WTC11 (cell line): Measurements from ENCODE around the gene ARSJ. TPM values are rescaled to one million over a fixed set of nuclear protein-coding genes. Genes with fewer than 3 reads are reported as not detected.

Experiments
- ATAC-seq: fragments of 200-7000 bp; cut with Tn5 transposase; 2 replicates; pipeline ENCODE4 v1.10.0; 2021; ENCODE audit warnings: mild to moderate bottlenecking, moderate library complexity
- CTCF ChIA-PET: fragments of 300-600 bp; sonication (Branson Sonifier 250); formaldehyde crosslinking; loops from one replicate; lab custom pipeline; 2021; ENCODE audit warnings: antibody characterized with exemption; lab: Charles Lee
- POLR2A ChIA-PET: fragments of 350-600 bp; sonication (Branson Sonifier 250); formaldehyde crosslinking; loops from one replicate; lab custom pipeline; 2021; ENCODE audit warnings: antibody characterized with exemption; lab: Charles Lee
- DNase-seq: peaks from one replicate; pipeline ENCODE4 v3.0.0; 2021; ENCODE audit warnings: low spot score
- H3K27ac Mint-ChIP-seq: 2 replicates; pipeline ENCODE4 v1.8.0; 2021; ENCODE audit warnings: mixed read lengths
- H3K27me3 Mint-ChIP-seq: 2 replicates; pipeline ENCODE4 v1.8.0; 2021; ENCODE audit warnings: low read depth, mild to moderate bottlenecking, moderate library complexity, mixed read lengths
- H3K36me3 Mint-ChIP-seq: 2 replicates; pipeline ENCODE4 v1.8.0; 2021; ENCODE audit warnings: mixed read lengths
- H3K4me1 Mint-ChIP-seq: 2 replicates; pipeline ENCODE4 v1.8.0; 2022; ENCODE audit warnings: mixed read lengths
- H3K4me3 Mint-ChIP-seq: 2 replicates; pipeline ENCODE4 v1.8.0; 2021; ENCODE audit warnings: mild to moderate bottlenecking, moderate library complexity, mixed read lengths
- H3K9me3 Mint-ChIP-seq: 2 replicates; pipeline ENCODE4 v1.8.0; 2021; ENCODE audit warnings: mixed read lengths
- CBFB ChIP-seq: sonication (generic); formaldehyde crosslinking; IDR thresholded peaks from 2 replicates; pipeline ENCODE4 v1.8.1; 2022; ENCODE audit warnings: mild to moderate bottlenecking, low read depth, missing genetic modification reagents
- CREB1 ChIP-seq: sonication (generic); formaldehyde crosslinking; IDR thresholded peaks from 2 replicates; pipeline ENCODE4 v1.8.0; 2023; ENCODE audit warnings: mild to moderate bottlenecking, missing genetic modification reagents
- CTCF ChIP-seq: fragments of 200-600 bp; IDR thresholded peaks from 2 replicates; pipeline ENCODE4 v1.8.0; 2022; ENCODE audit warnings: antibody characterized with exemption
- E2F4 ChIP-seq: sonication (generic); formaldehyde crosslinking; IDR thresholded peaks from 2 replicates; pipeline ENCODE4 v1.8.1; 2022; ENCODE audit warnings: low read depth, mild to moderate bottlenecking, moderate library complexity, missing genetic modification reagents, borderline replicate concordance
- GABPB1 ChIP-seq: sonication (generic); formaldehyde crosslinking; IDR thresholded peaks from 2 replicates; pipeline ENCODE4 v1.8.1; 2023; ENCODE audit warnings: mild to moderate bottlenecking, missing genetic modification reagents
- JUN ChIP-seq: sonication (generic); formaldehyde crosslinking; IDR thresholded peaks from 2 replicates; pipeline ENCODE4 v1.8.0; 2023; ENCODE audit warnings: mild to moderate bottlenecking, missing genetic modification reagents
- NFE2L1 ChIP-seq: sonication (generic); formaldehyde crosslinking; IDR thresholded peaks from 2 replicates; pipeline ENCODE4 v1.8.1; 2023; ENCODE audit warnings: missing genetic modification reagents
- PRDM15 ChIP-seq: sonication (generic); formaldehyde crosslinking; IDR thresholded peaks from 2 replicates; pipeline ENCODE4 v1.8.0; 2022; ENCODE audit warnings: missing genetic modification reagents
- SMAD4 ChIP-seq: sonication (generic); formaldehyde crosslinking; IDR thresholded peaks from 2 replicates; pipeline ENCODE4 v1.8.0; 2022; ENCODE audit warnings: mild to moderate bottlenecking, missing genetic modification reagents
- SOX15 ChIP-seq: fragments of 250-450 bp; sonication (Bioruptor Pico); IDR thresholded peaks from 2 replicates; pipeline ENCODE4 v1.9.0; 2021; ENCODE audit warnings: mild to moderate bottlenecking
- TEAD4 ChIP-seq: sonication (generic); formaldehyde crosslinking; IDR thresholded peaks from 2 replicates; pipeline ENCODE4 v1.8.0; 2022; ENCODE audit warnings: mild to moderate bottlenecking, missing genetic modification reagents
- ZMAT4 ChIP-seq: fragments of 250-450 bp; sonication (Bioruptor Pico); IDR thresholded peaks from 2 replicates; pipeline ENCODE4 v1.9.0; 2021; ENCODE audit warnings: mild to moderate bottlenecking
- ZNF219 ChIP-seq: sonication (generic); formaldehyde crosslinking; IDR thresholded peaks from 2 replicates; pipeline ENCODE4 v1.8.0; 2023; ENCODE audit warnings: missing genetic modification reagents, mild to moderate bottlenecking, borderline replicate concordance
- ZNF416 ChIP-seq: fragments of 250-450 bp; sonication (Bioruptor Pico); IDR thresholded peaks from 2 replicates; pipeline ENCODE4 v1.9.0; 2021; ENCODE audit warnings: mild to moderate bottlenecking, inconsistent platforms
- ZNF425 ChIP-seq: fragments of 250-450 bp; sonication (Bioruptor Pico); conservative IDR thresholded peaks from 2 replicates; pipeline ENCODE4 v1.9.0; 2021; ENCODE audit warnings: mild to moderate bottlenecking
- ZSCAN18 ChIP-seq: fragments of 250-450 bp; sonication (Bioruptor Pico); IDR thresholded peaks from 2 replicates; pipeline ENCODE4 v2.1.2; 2022; ENCODE audit warnings: mild to moderate bottlenecking, moderate library complexity
- total RNA-seq: library from RNA; stranded (reverse); gene quantifications from 3 replicates; pipeline ENCODE4 v1.2.3, GENCODE V29; 2021

The ARSJ gene
- total RNA-seq, 1 experiment from 2014 or later, result 6.6 TPM

- no peak for TF ChIP-seq E2F4 (CRISPR knock-in tag)
- no peak for TF ChIP-seq TEAD4
- no peak for TF ChIP-seq JUN (CRISPR knock-in tag)
Observed at GRCh38 chr4:114027596-114027995, 48.1 kb upstream of the ARSJ start (continued).

GRCh38 chr4:114026447-114026846, 47.0 kb upstream of the ARSJ start:
- ChIA-PET POLR2A (no interaction called here), CTCF (no interaction called here)

GRCh38 chr4:114025176-114025777, 45.8 kb upstream of the ARSJ start:
- POLR2A ChIA-PET, result no interaction called here
- ATAC-seq (no peak), DNase-seq (no peak)
- TF ChIP-seq JUN (CRISPR knock-in tag), result no peak
- TF ChIP-seq SMAD4 (CRISPR knock-in tag), result no peak
- TF ChIP-seq GABPB1, result no peak
- no peak for TF ChIP-seq ZNF425 (CRISPR knock-in tag)
- TF ChIP-seq SOX15, result no peak
- TF ChIP-seq NFE2L1 (CRISPR knock-in tag), result no peak
- TF ChIP-seq ZNF219, result no peak
- no peak for TF ChIP-seq ZNF416 (CRISPR knock-in tag)
- TF ChIP-seq ZMAT4 (CRISPR knock-in tag), result no peak
- TF ChIP-seq ZSCAN18 (CRISPR knock-in tag), result no peak
- no peaks in the 10 kb centered on the region for H3K9me3 Mint-ChIP-seq
- CTCF ChIA-PET, result no interaction called here
- no peaks in the 10 kb centered on the region for H3K36me3 Mint-ChIP-seq
- H3K4me1 Mint-ChIP-seq, result no peaks in the 10 kb centered on the region
- H3K27ac Mint-ChIP-seq, result no peak overlapping the region
- H3K27me3 Mint-ChIP-seq, result no peaks in the 10 kb centered on the region
- H3K4me3 Mint-ChIP-seq, result no peak overlapping the region

More at GRCh38 chr4:114026447-114026846, 47.0 kb upstream of the ARSJ start:
- TF ChIP-seq CTCF (no peak), CREB1 (CRISPR knock-in tag) (no peak), NFE2L1 (CRISPR knock-in tag) (no peak), PRDM15 (CRISPR knock-in tag) (no peak), CBFB (CRISPR knock-in tag) (no peak)
- no peak for ATAC-seq
- H3K27me3 Mint-ChIP-seq, result no peaks in the 10 kb centered on the region
- no peaks in the 10 kb centered on the region for H3K36me3 Mint-ChIP-seq
- H3K9me3 Mint-ChIP-seq, result no peaks in the 10 kb centered on the region
- no peak overlapping the region for H3K27ac Mint-ChIP-seq
- H3K4me1 Mint-ChIP-seq, result no peaks in the 10 kb centered on the region
- no peak overlapping the region for H3K4me3 Mint-ChIP-seq
- no peak for DNase-seq
